Left forelimb (tissue), 1 donor: ENCODE measurements around the gene LRRC23.

Experiments
- DNase-seq: peaks from one replicate; pipeline ENCODE4 v3.0.0-alpha.2; 2018; ENCODE audit warnings: low spot score

Gene LRRC23

GRCh38 chr12:6925540-6926279 lies 21.1 kb downstream of the LRRC23 start:
- DNase-seq, result peak; percentile 81

GRCh38 chr12:6927379-6928021 lies 22.9 kb downstream of the LRRC23 start, which contains the start of gene ATN1:
TSS of gene ATN1 (plus strand) at chr12:6927959. CDS start at chr12:6934002, 6,043 bp downstream.
- peak; percentile 93 for DNase-seq

GRCh38 chr12:6928022-6928702 lies 23.5 kb downstream of the LRRC23 start:
- no peak for DNase-seq

- no peak for DNase-seq
Observed at GRCh38 chr12:6928703-6929407, 24.2 kb downstream of the LRRC23 start.

GRCh38 chr12:6929466-6930452 lies 25.1 kb downstream of the LRRC23 start:
- DNase-seq, result no peak

- no peak for DNase-seq
Observed at GRCh38 chr12:6932766-6933165, 28.1 kb downstream of the LRRC23 start.

- DNase-seq, result no peak
Observed at GRCh38 chr12:6934110-6934509, 29.5 kb downstream of the LRRC23 start.

GRCh38 chr12:6935371-6936193 lies 31.0 kb downstream of the LRRC23 start:
- DNase-seq, result no peak

GRCh38 chr12:6936194-6936635 lies 31.6 kb downstream of the LRRC23 start:
- DNase-seq, result no peak

GRCh38 chr12:6936636-6937480 lies 32.2 kb downstream of the LRRC23 start:
- no peak for DNase-seq

- DNase-seq, result peak; percentile 94
Observed at GRCh38 chr12:6937481-6938352, 33.1 kb downstream of the LRRC23 start.

- DNase-seq, result no peak
Observed at GRCh38 chr12:6938353-6939190, 34.0 kb downstream of the LRRC23 start.

GRCh38 chr12:6939191-6939540 lies 34.5 kb downstream of the LRRC23 start:
- DNase-seq, result no peak

GRCh38 chr12:6941267-6941666 lies 36.6 kb downstream of the LRRC23 start:
- no peak for DNase-seq

GRCh38 chr12:6941782-6942181 lies 37.2 kb downstream of the LRRC23 start:
- no peak for DNase-seq

GRCh38 chr12:6942331-6942665 lies 37.7 kb downstream of the LRRC23 start:
- no peak for DNase-seq

GRCh38 chr12:6943389-6943721 lies 38.7 kb downstream of the LRRC23 start:
- peak; percentile 85 for DNase-seq
